Stimulated activated CD4-positive, alpha-beta T cell treated with anti-CD3 and anti-CD28 coated beads, Interleukin-4, amount 100 ng/mL, for 4 hours (primary cell): Measurements from ENCODE around the gene RETSAT.
"Not testable (repeated sequence)": the region's sequence is repeated elsewhere in the genome, so short reads cannot be mapped to it uniquely, and the experiment has no call there.

Source experiments
- DNase-seq, 2 experiments: peaks; one replicate each; pipeline ENCODE4 v3.0.0-alpha.2; 2020

RETSAT gene

GRCh38 chr2:85354286-85355072, at the start of gene RETSAT, which contains the start of gene ELMOD3:
RETSAT (minus strand) TSS chr2:85354528; CDS start chr2:85354507, 21 bp downstream.
ELMOD3 (plus strand) TSS chr2:85354769; CDS start chr2:85357199, 2,430 bp downstream.
- DNase-seq, result peak; percentile 87 to 96

- DNase-seq, result no peak
Measured at GRCh38 chr2:85401844-85402243, 47.5 kb upstream of the RETSAT start.

GRCh38 chr2:85401464-85401805, 47.1 kb upstream of the RETSAT start:
- DNase-seq, result no peak

- DNase-seq, result no peak
Measured at GRCh38 chr2:85400541-85401463, 46.5 kb upstream of the RETSAT start.

GRCh38 chr2:85400023-85400422, 45.7 kb upstream of the RETSAT start:
- no peak for DNase-seq

- DNase-seq, result no peak
Measured at GRCh38 chr2:85399183-85399455, 44.8 kb upstream of the RETSAT start.

- DNase-seq, result no peak
Measured at GRCh38 chr2:85398426-85399182, 44.3 kb upstream of the RETSAT start.

- no peak for DNase-seq
Measured at GRCh38 chr2:85397925-85398331, 43.6 kb upstream of the RETSAT start.

- DNase-seq, result no peak
Measured at GRCh38 chr2:85396531-85397470, 42.5 kb upstream of the RETSAT start.

GRCh38 chr2:85395912-85396475, 41.7 kb upstream of the RETSAT start:
- DNase-seq, result no peak

GRCh38 chr2:85394976-85395375, 40.6 kb upstream of the RETSAT start:
- DNase-seq, result no peak

- DNase-seq, result no peak
Measured at GRCh38 chr2:85394261-85394681, 39.9 kb upstream of the RETSAT start.

GRCh38 chr2:85393836-85394235, 39.5 kb upstream of the RETSAT start:
- no peak for DNase-seq

GRCh38 chr2:85390941-85391669, 36.8 kb upstream of the RETSAT start:
- DNase-seq, result peak; percentile 58 to 72

- no peak for DNase-seq
Measured at GRCh38 chr2:85388878-85389538, 34.7 kb upstream of the RETSAT start.

- DNase-seq, result no peak
Measured at GRCh38 chr2:85387754-85388153, 33.4 kb upstream of the RETSAT start.

GRCh38 chr2:85385746-85386145, 31.4 kb upstream of the RETSAT start:
- no peak for DNase-seq

- DNase-seq, result no peak
Measured at GRCh38 chr2:85383850-85384249, 29.5 kb upstream of the RETSAT start.

- not testable (repeated sequence) for DNase-seq
Measured at GRCh38 chr2:85383151-85383550, 28.8 kb upstream of the RETSAT start.

- no peak for DNase-seq
Measured at GRCh38 chr2:85380048-85380447, 25.7 kb upstream of the RETSAT start.
